Keratinocyte (primary cell): ENCODE results near the gene WDR41.

Experiments
- CTCF ChIP-seq, 3 experiments: IDR thresholded peaks in 1 of 3; conservative IDR thresholded peaks in 1 of 3; optimal IDR thresholded peaks in 1 of 3; 2 replicates in 2 of 3; 3 replicates in 1 of 3; pipeline versions ENCODE3 to v1.5.1; 2011; ENCODE audit warnings: low read length in 3 of 3, mild to moderate bottlenecking in 3 of 3, moderate library complexity in 2 of 3, control low read depth in 1 of 3, inconsistent platforms in 1 of 3; ENCODE audit not compliant: insufficient read depth in 2 of 3; ENCODE audit errors: extremely low read depth in 1 of 3
- EZH2 ChIP-seq: IDR thresholded peaks from one replicate; pipeline ENCODE4 v1.6.1; 2012; ENCODE audit warnings: inconsistent platforms, mild to moderate bottlenecking, low read length, moderate library complexity

GRCh38 chr5:77425420-77425819, 66.7 kb downstream of the WDR41 start:
- TF ChIP-seq EZH2 (no peak), CTCF (optimal IDR thresholded peaks at IDR 0.05 in 1 of 3, IDR thresholded peaks at IDR 0.05 in 1 of 3, conservative IDR thresholded peaks at IDR 0.05 in 1 of 3; ENCODE audit: extremely low read depth in 1 of 3, insufficient read depth in 2 of 3, low read length in 3 of 3) (no peak)
